HG02852 (cell line): ENCODE data around the gene CEP19.
"Not testable (repeated sequence)": the region's sequence is repeated elsewhere in the genome, so short reads cannot be mapped to it uniquely, and the experiment has no call there.

Experiments
- ATAC-seq: cut with Tn5 transposase; IDR thresholded peaks from one replicate; pipeline ENCODE4 v1.9.1; 2021; ENCODE audit warnings: mild to moderate bottlenecking, moderate library complexity; ENCODE audit not compliant: unreplicated experiment

The CEP19 gene, protein sequence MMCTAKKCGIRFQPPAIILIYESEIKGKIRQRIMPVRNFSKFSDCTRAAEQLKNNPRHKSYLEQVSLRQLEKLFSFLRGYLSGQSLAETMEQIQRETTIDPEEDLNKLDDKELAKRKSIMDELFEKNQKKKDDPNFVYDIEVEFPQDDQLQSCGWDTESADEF

GRCh38 chr3:196711838-196712513 is at the start of gene CEP19, which contains the start of gene PIGX:
Gene CEP19 (minus strand): TSS chr3:196712250. CDS start chr3:196708657, 3,593 bp downstream.
Gene PIGX (plus strand): TSS chr3:196712377.
- peak; percentile 71 for ATAC-seq

DNA sequence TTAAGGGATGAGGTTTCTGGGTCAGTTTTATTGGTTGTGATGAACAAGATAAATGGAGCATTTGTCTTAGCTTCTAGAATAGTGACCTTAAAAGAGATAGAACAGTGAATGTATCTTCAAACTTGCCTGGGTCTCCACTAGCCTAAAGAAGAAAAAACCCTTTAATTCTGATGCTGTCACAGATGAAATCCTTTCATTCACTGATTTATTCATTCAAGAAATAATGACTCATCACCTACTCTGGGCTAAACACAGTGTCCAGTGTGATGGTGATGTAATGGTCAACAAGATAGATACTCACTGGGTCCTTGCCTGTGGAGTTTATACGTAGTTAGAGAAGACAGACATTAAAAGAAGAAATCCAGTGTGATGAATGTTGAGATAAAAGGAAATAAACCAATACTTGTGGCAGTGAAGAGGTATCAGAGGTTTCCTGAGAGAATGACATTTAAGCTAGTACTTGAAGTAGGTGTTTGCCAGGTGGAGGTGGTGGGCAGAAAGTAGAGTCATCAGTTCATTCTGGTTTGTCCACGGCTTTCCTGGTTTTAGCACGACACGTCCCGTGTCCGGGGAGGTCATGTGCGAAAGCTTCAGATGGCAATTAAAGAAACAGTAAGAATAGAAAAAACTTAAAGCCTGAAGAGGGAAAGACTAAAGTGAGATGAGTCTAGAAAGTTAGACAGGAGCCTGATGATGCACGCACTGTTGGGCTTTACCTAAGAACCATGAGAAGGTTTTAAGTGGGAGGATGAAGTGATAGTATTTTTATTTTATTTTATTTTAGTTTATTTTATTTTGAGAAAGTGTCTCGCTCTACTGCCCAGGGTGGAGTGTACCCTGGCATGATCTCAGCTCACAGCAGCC is 46.1 kb upstream of the CEP19 start:
- no peak for ATAC-seq

GRCh38 chr3:196756732-196757131 is 44.7 kb upstream of the CEP19 start:
- no peak for ATAC-seq

DNA sequence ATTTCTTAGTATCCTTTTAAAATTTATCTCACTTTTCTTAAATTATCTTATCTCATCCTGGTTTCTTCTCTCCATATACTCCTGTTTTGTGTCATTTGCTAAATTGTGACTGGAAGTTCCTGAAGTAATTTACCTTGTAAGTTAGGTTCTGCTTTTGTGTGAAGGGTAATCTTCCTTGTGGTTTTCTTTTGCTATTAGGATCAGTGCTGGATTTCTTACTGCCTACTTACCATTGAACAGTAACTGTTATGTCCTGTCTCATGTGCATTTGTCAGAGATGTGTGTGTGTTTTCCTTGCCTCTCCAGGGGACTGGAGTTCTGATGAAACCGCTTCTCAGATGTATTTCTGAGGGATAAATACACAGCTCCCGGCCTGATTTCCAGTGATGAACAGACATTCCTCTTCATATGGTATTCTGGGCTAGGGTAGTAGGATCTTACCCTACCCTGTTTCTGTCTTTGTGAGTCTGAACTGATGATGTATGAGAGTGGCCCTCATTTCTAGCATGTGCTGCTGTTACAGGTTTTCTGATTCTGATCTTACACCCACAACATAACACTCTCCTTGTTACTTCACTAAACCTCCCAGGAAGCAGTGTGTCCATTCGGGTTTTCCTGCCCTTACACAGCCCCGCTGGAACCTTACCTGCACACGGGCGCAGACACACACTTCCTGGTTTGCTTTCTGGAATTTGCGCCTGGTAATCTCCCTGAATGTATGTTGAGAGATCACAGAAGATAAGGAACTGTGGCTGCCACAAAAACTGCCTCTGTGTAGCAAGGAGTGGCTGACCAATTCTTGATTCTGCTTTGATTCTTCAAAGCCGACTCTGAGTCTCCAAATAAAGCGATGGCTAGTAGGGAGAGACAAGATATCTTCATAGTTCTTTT is 42.3 kb upstream of the CEP19 start:
- ATAC-seq, result no peak

DNA sequence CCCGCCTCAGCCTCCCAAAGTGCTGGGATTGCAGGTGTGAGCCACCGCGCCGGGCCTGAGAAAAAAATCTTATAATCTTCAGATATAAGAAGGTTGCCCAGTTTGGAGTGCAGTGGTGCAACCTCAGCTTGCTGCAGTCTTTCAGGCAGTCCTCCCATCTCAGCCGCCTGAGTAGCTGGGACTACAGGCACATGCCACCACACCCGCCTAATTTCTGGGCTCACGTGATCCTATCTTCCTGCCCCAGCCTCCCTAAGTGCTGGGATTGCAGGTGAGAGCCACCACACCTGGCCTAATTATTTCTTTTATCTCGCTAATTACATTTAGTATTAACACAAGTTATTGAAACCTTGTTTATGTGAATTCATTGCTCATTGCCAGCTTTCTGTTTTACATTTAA is 41.2 kb upstream of the CEP19 start:
- no peak for ATAC-seq

DNA sequence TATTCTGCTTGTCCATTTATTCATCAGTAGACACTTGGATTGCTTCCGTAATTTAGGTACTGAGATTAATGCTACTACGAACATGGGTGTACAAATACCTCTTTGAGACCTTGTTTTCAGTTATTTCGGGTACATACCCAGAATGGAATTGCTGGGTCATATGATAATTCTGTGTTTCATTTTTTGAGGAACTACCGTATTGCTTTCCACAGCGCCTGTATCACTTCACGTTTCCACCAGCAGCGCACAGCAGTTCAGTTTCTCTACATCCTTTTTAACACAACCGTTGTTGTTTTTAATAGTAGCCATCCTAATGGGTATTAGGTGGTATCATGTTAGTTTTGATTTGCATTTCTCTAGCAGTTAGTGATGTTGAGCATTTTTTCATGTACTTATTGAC is 37.1 kb upstream of the CEP19 start:
- no peak for ATAC-seq

- not testable (repeated sequence) for ATAC-seq
These were observed 31.5 kb upstream of the CEP19 start for GRCh38 chr3:196743569-196743968.

GRCh38 chr3:196741249-196741889 is 29.3 kb upstream of the CEP19 start:
- no peak for ATAC-seq

GRCh38 chr3:196740481-196741248 is 28.6 kb upstream of the CEP19 start:
- ATAC-seq, result peak; percentile 2

DNA sequence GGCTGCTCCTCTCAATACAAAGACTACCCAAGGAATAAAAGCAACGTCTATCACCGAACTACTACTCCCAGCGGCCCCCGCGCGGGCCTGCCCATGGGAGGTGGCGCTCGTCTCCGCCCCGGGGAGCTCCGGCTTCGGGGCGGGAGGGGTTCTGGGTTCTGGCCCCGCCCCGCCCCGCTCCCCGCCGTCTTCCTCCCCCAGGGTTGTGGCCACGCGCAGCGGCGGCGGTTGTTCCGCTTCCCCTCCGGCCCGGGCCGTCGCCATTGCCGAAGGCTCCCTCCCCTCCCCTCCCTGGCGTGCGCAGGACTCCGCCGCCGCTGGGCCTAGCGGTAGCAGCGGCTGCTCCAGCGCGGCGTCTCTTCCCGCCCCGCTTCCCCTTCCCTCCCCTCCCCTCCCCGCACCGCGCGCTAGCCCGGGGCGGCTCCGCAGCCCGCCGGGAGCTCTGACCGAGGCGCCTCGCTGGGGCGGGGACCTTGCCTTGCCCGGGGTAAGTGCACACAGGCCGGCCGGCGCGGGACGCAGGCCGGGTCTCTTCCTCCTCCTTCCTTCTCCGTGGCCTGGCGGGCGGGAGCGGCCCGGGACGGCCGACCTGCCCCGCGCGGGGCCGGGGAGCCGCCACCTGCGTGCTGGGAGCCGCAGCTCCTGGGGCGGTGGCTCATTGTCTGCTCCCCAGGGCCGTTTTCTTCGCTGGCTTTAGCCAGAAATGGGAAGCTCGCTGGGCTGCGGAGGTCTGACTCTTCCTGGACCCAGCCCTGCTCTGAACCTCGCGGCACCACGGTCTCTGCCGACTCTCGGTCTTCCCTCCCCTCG is 27.8 kb upstream of the CEP19 start, which contains the start of gene PAK2:
Gene PAK2, plus strand, starts transcription at position 187 of the 810 bp plus-strand sequence. CDS start 42,790 bp downstream, outside the sequence.
- ATAC-seq, result peak; percentile 91

DNA sequence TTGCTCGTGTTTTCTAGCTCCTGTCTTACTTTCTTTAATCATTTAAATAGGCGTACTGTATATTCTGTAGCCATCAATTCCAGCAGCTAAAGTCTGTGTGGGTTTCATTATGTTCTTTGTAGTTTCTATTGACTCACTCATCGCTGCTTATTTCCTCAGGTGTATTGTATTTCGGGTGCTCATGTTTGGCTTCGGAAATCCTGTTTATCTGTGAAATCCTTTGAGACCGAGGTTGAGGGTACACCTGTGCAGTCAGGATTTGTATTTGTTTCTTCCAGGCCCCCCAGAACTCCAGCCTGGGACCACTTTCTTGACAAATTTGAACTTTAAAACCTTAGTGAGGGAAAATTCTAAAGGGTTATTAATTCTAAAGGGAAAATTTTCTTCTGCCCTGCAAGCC is 25.6 kb upstream of the CEP19 start:
- ATAC-seq, result no peak

DNA sequence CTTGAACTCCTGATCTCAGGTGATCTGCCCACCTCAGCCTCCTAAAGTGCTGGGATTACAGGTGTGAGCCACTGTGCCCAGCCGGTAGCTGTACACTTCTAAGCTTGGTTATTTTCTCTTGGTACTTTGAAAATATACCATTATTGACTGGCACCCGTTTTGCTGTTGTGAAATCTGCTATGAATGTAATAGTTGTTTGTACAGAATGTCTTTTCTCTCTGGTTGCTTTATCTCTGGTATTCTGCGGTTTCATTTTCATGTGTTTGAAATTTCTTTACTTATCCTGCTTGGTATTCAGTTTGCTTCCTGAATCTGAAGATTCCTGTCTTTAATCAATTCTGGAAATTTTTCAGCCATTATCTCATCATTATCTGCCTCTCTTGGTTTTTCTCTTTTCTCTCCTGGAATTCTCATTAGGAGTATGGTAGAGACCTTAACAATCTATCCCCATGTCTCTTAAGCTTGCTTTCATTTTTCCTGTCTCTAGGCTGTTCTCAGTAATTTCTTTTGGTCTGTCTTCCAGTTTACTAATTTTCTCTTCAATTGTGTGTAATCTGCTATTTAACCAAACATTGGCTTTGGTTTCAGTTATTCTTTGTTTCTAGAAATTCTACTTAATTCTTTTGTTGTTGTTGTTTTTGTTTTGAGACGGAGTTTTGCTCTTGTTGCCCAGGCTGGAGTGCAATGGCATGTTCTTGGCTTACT is 24.8 kb upstream of the CEP19 start:
- ATAC-seq, result no peak

DNA sequence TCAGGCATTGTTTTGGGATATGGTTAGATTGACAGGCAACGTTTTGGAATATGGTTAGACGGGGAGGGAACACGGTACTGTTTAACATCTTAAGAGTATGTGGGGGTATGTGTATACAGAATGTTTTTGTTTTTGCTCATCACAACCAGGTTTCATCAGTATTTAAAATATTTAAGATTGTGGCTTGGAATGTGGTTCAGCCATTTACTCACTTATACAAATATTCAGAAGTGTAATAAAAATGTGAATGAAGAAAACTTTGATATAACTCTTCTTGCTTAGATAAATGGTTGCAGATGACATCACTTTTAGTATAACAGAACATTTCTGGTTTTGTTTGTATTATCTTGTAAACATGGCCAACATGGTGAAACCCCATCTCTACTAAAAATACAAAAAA is 23.7 kb upstream of the CEP19 start:
- no peak for ATAC-seq

- no peak for ATAC-seq
These were observed 15.0 kb upstream of the CEP19 start for GRCh38 chr3:196726788-196727675.

GRCh38 chr3:196721097-196721496 is 9.0 kb upstream of the CEP19 start:
- no peak for ATAC-seq

- ATAC-seq, result not testable (repeated sequence)
These were observed 5.1 kb upstream of the CEP19 start for GRCh38 chr3:196717162-196717561.
